Thyroid gland (tissue), 4 donors: ENCODE results near the gene NDEL1. TPM values are rescaled to one million over a fixed set of nuclear protein-coding genes. Genes with fewer than 3 reads are reported as not detected.

ENCODE experiments used
- DNase-seq, 2 donors: peaks; one replicate each; pipeline ENCODE4 v3.0.0-alpha.2; 2019
- H3K27ac ChIP-seq, 3 donors: fragments of 200-600 bp; sonication (generic); 1 replicate in 2 of 3; 2 replicates in 1 of 3; pipeline ENCODE4 v1.5.1; 2016 to 2019; ENCODE audit warnings: mild to moderate bottlenecking in 1 of 3, moderate library complexity in 1 of 3
- H3K27me3 ChIP-seq: fragments of 200-600 bp; sonication (generic); one replicate; pipeline ENCODE4 v1.5.1; 2019
- H3K36me3 ChIP-seq, 2 donors: fragments of 200-600 bp; sonication (generic); one replicate each; pipeline ENCODE4 v1.5.1; 2016 to 2019
- H3K4me1 ChIP-seq, 2 donors: fragments of 200-600 bp; sonication (generic); one replicate each; pipeline ENCODE4 v1.5.1; 2017 to 2019
- H3K4me3 ChIP-seq, 3 donors: fragments of 200-600 bp; sonication (generic); replicated peaks in 1 of 3; 1 replicate in 2 of 3; 2 replicates in 1 of 3; pipeline ENCODE4 v1.5.1; 2016; ENCODE audit warnings: mild to moderate bottlenecking in 1 of 3
- H3K9me3 ChIP-seq: fragments of 200-600 bp; sonication (generic); one replicate; pipeline ENCODE4 v1.5.1; 2017
- CTCF ChIP-seq, 6 experiments: fragments of 200-600 bp in 3 of 6; fragments of 450-650 bp in 3 of 6; sonication (generic) in 3 of 6; IDR thresholded peaks; one replicate each; pipeline ENCODE4 v1.5.1; 2016 to 2019; ENCODE audit warnings: antibody characterized with exemption in 6 of 6, mild to moderate bottlenecking in 2 of 6, inconsistent platforms in 1 of 6, moderate library complexity in 1 of 6
- POLR2A ChIP-seq, 2 donors: fragments of 450-650 bp; IDR thresholded peaks; one replicate each; pipeline ENCODE4 v1.6.1; 2017; ENCODE audit warnings: antibody characterized with exemption in 2 of 2, mild to moderate bottlenecking in 2 of 2, moderate library complexity in 1 of 2
- WGBS, 2 donors: methylation state at CpG; one replicate each; pipeline ENCODE4 v1.1.5; 2017; 5-methylcytosine and 5-hydroxymethylcytosine counted together
- intact Hi-C: fragments of 100-400 bp; cut with DNase I; formaldehyde crosslinking; loops from one replicate; pipeline ENCODE4 v1.15.1; 2023
- total RNA-seq, 4 donors: library from RNA; depleted of rRNA; stranded (reverse); fragments of >200 nt; gene quantifications; one replicate each; pipeline ENCODE4 v1.2.3, GENCODE V29; 2016

The NDEL1 gene
- total RNA-seq, 4 donors from 2014 or later = 56.0 to 77.7 (median 59.5) TPM

- Histone ChIP-seq H3K9me3 (no peaks in the 10 kb centered on the region), H3K27ac (no peak overlapping the region), H3K4me3 (no peak overlapping the region), H3K4me1 (peaks cover 6 to 11% of the 10 kb centered on the region in 2 donors), H3K36me3 (no peaks in the 10 kb centered on the region), H3K27me3 (no peaks in the 10 kb centered on the region)
- intact Hi-C loops = loop anchor here (5.0 kb wide), 1 partner anchor 337 kb away; no protein-coding TSS in a partner anchor
- DNase-seq = peak; percentile 86 to 91
- TF ChIP-seq POLR2A (IDR thresholded peaks at IDR 0.05) (no peak), CTCF (IDR thresholded peaks at IDR 0.05) (peak; percentile 73 to 87 (median 82))
- 24 to 28% methylated on average over 19 of the region's 19 CpGs for WGBS, 2 donors
Observed at GRCh38 chr17:8409966-8410882, 25.5 kb upstream of the NDEL1 start.

GRCh38 chr17:8410883-8411238, 24.8 kb upstream of the NDEL1 start:
- peaks cover 6 to 11% of the 10 kb centered on the region in 2 donors for H3K4me1 ChIP-seq
- H3K9me3 ChIP-seq = no peaks in the 10 kb centered on the region
- H3K27me3 ChIP-seq = no peaks in the 10 kb centered on the region
- DNase-seq = no peak
- WGBS, 2 donors = 79 to 86% methylated on average over 1 of the region's 1 CpG
- TF ChIP-seq POLR2A (IDR thresholded peaks at IDR 0.05) (no peak), CTCF (IDR thresholded peaks at IDR 0.05) (no peak)
- H3K27ac ChIP-seq = no peak overlapping the region
- intact Hi-C loops = loop anchor here (5.0 kb wide), 1 partner anchor 336 kb away; no protein-coding TSS in a partner anchor
- H3K36me3 ChIP-seq = no peaks in the 10 kb centered on the region
- H3K4me3 ChIP-seq = no peak overlapping the region

GRCh38 chr17:8412089-8412488, 23.6 kb upstream of the NDEL1 start:
- whole genome bisulfite sequencing, 2 donors = 89 to 94% methylated on average over 5 of the region's 5 CpGs
- DNase-seq = no peak
- TF ChIP-seq CTCF (IDR thresholded peaks at IDR 0.05) = no peak

GRCh38 chr17:8413328-8413727, 22.4 kb upstream of the NDEL1 start:
- no peaks in the 10 kb centered on the region for H3K27me3 ChIP-seq
- no peak for DNase-seq
- 68 to 84% methylated on average over 4 of the region's 4 CpGs for WGBS, 2 donors
- intact Hi-C loops = loop anchor here (5.0 kb wide), 1 partner anchor 334 kb away; no protein-coding TSS in a partner anchor
- TF ChIP-seq POLR2A (IDR thresholded peaks at IDR 0.05) (no peak), CTCF (IDR thresholded peaks at IDR 0.05) (no peak)
- no peak overlapping the region for H3K27ac ChIP-seq
- H3K4me1 ChIP-seq = peaks cover 3 to 4% of the 10 kb centered on the region in 2 donors
- no peak overlapping the region for H3K4me3 ChIP-seq
- no peaks in the 10 kb centered on the region for H3K9me3 ChIP-seq
- no peaks in the 10 kb centered on the region for H3K36me3 ChIP-seq

More at GRCh38 chr17:8412089-8412488, 23.6 kb upstream of the NDEL1 start:
- H3K36me3 ChIP-seq = no peaks in the 10 kb centered on the region
- H3K27ac ChIP-seq = no peak overlapping the region
- no peak overlapping the region for H3K4me3 ChIP-seq
- peaks cover 6 to 11% of the 10 kb centered on the region in 2 donors for H3K4me1 ChIP-seq
- intact Hi-C loops = loop anchor here (5.0 kb wide), 1 partner anchor 335 kb away; no protein-coding TSS in a partner anchor
- H3K9me3 ChIP-seq = no peaks in the 10 kb centered on the region
- no peaks in the 10 kb centered on the region for H3K27me3 ChIP-seq

GRCh38 chr17:8413938-8414337, 21.7 kb upstream of the NDEL1 start:
- H3K9me3 ChIP-seq = no peaks in the 10 kb centered on the region
- intact Hi-C loops = loop anchor here (5.0 kb wide), 1 partner anchor 333 kb away; no protein-coding TSS in a partner anchor
- H3K4me1 ChIP-seq = peaks cover 0 to 3% of the 10 kb centered on the region in 2 donors
- TF ChIP-seq CTCF (IDR thresholded peaks at IDR 0.05) (no peak), POLR2A (IDR thresholded peaks at IDR 0.05) (no peak)
- no peaks in the 10 kb centered on the region for H3K36me3 ChIP-seq
- no peak overlapping the region for H3K27ac ChIP-seq
- DNase-seq = no peak
- no peak overlapping the region for H3K4me3 ChIP-seq
- no peaks in the 10 kb centered on the region for H3K27me3 ChIP-seq
